Muscle layer of colon (tissue), 2 donors: ENCODE results near the gene CISD1.

Source experiments
- H3K27ac ChIP-seq: one replicate; pipeline ENCODE4 v1.7.0; 2013; ENCODE audit warnings: low read depth, mild to moderate bottlenecking, low read length, moderate library complexity
- H3K27me3 ChIP-seq, 2 donors: one replicate each; pipeline ENCODE4 v1.7.0; 2013; ENCODE audit warnings: low read length in 2 of 2, mild to moderate bottlenecking in 2 of 2; ENCODE audit not compliant: insufficient read depth in 2 of 2, control insufficient read depth in 1 of 2
- H3K36me3 ChIP-seq: one replicate; pipeline ENCODE4 v1.7.0; 2013; ENCODE audit warnings: mild to moderate bottlenecking, low read length; ENCODE audit not compliant: insufficient read depth
- H3K4me1 ChIP-seq: one replicate; pipeline ENCODE4 v1.7.0; 2013; ENCODE audit warnings: mild to moderate bottlenecking, low read length; ENCODE audit not compliant: insufficient read depth
- H3K4me3 ChIP-seq, 2 donors: one replicate each; pipeline ENCODE4 v1.7.0; 2013; ENCODE audit warnings: low read length in 2 of 2, low read depth in 1 of 2, mild to moderate bottlenecking in 1 of 2, moderate library complexity in 1 of 2
- H3K9ac ChIP-seq: one replicate; pipeline ENCODE4 v1.7.0; 2013; ENCODE audit warnings: low read length
- H3K9me3 ChIP-seq: one replicate; pipeline ENCODE4 v1.7.0; 2013; ENCODE audit warnings: mild to moderate bottlenecking, low read length
- donor health status: abdominal sarcoma.
- donor health status: Adenocarcinoma of cecum.

CISD1 gene

GRCh38 chr10:58319599-58319998 is 50.6 kb downstream of the CISD1 start:
- Histone ChIP-seq H3K9ac (no peak overlapping the region), H3K36me3 (no peaks in the 10 kb centered on the region), H3K27me3 (no peaks in the 10 kb centered on the region), H3K4me1 (no peaks in the 10 kb centered on the region), H3K9me3 (no peaks in the 10 kb centered on the region), H3K4me3 (no peak overlapping the region), H3K27ac (no peak overlapping the region)

GRCh38 chr10:58320351-58321049 is 51.5 kb downstream of the CISD1 start:
- no peak overlapping the region for H3K9ac ChIP-seq
- no peaks in the 10 kb centered on the region for H3K27me3 ChIP-seq
- no peak overlapping the region for H3K4me3 ChIP-seq
- H3K27ac ChIP-seq: no peak overlapping the region
- H3K36me3 ChIP-seq: no peaks in the 10 kb centered on the region
- H3K9me3 ChIP-seq: no peaks in the 10 kb centered on the region
- no peaks in the 10 kb centered on the region for H3K4me1 ChIP-seq

GRCh38 chr10:58322072-58322834 is 53.3 kb downstream of the CISD1 start:
- Histone ChIP-seq H3K36me3 (no peaks in the 10 kb centered on the region), H3K4me3 (no peak overlapping the region), H3K27ac (no peak overlapping the region), H3K9ac (no peak overlapping the region), H3K27me3 (no peaks in the 10 kb centered on the region), H3K9me3 (no peaks in the 10 kb centered on the region), H3K4me1 (no peaks in the 10 kb centered on the region)

- no peaks in the 10 kb centered on the region for H3K9me3 ChIP-seq
- H3K4me3 ChIP-seq: no peak overlapping the region
- no peaks in the 10 kb centered on the region for H3K4me1 ChIP-seq
- no peak overlapping the region for H3K9ac ChIP-seq
- H3K36me3 ChIP-seq: no peaks in the 10 kb centered on the region
- H3K27me3 ChIP-seq: no peaks in the 10 kb centered on the region
- no peak overlapping the region for H3K27ac ChIP-seq
These were observed 53.9 kb downstream of the CISD1 start for GRCh38 chr10:58322835-58323209.

GRCh38 chr10:58326967-58327381 is 58.0 kb downstream of the CISD1 start:
- no peaks in the 10 kb centered on the region for H3K27me3 ChIP-seq
- H3K4me1 ChIP-seq: no peaks in the 10 kb centered on the region
- H3K27ac ChIP-seq: no peak overlapping the region
- no peak overlapping the region for H3K9ac ChIP-seq
- H3K4me3 ChIP-seq: peak overlapping the region in 1 of 2 donors; percentile 14
- H3K36me3 ChIP-seq: no peaks in the 10 kb centered on the region
- no peaks in the 10 kb centered on the region for H3K9me3 ChIP-seq

GRCh38 chr10:58328233-58328632 is 59.3 kb downstream of the CISD1 start:
- no peak overlapping the region for H3K4me3 ChIP-seq
- H3K9me3 ChIP-seq: no peaks in the 10 kb centered on the region
- H3K36me3 ChIP-seq: no peaks in the 10 kb centered on the region
- no peak overlapping the region for H3K9ac ChIP-seq
- no peaks in the 10 kb centered on the region for H3K4me1 ChIP-seq
- no peak overlapping the region for H3K27ac ChIP-seq
- H3K27me3 ChIP-seq: no peaks in the 10 kb centered on the region

- Histone ChIP-seq H3K27ac (no peak overlapping the region), H3K4me1 (peaks cover 5% of the 10 kb centered on the region), H3K4me3 (no peak overlapping the region), H3K36me3 (no peaks in the 10 kb centered on the region), H3K27me3 (no peaks in the 10 kb centered on the region), H3K9me3 (no peaks in the 10 kb centered on the region), H3K9ac (no peak overlapping the region)
These were observed 61.5 kb downstream of the CISD1 start for GRCh38 chr10:58330431-58330830.

- H3K4me3 ChIP-seq: no peak overlapping the region
- H3K27ac ChIP-seq: no peak overlapping the region
- H3K27me3 ChIP-seq: no peaks in the 10 kb centered on the region
- H3K36me3 ChIP-seq: no peaks in the 10 kb centered on the region
- H3K9ac ChIP-seq: no peak overlapping the region
- peaks cover 14% of the 10 kb centered on the region for H3K4me1 ChIP-seq
- no peaks in the 10 kb centered on the region for H3K9me3 ChIP-seq
These were observed 62.7 kb downstream of the CISD1 start for GRCh38 chr10:58331646-58332045.

- H3K27me3 ChIP-seq: no peaks in the 10 kb centered on the region
- peak within 1 kb of the TSS; percentile 49 to 83 for H3K4me3 ChIP-seq
- peak within 1 kb of the TSS; percentile 59 for H3K9ac ChIP-seq
- no peaks in the 10 kb centered on the region for H3K36me3 ChIP-seq
- H3K9me3 ChIP-seq: no peaks in the 10 kb centered on the region
- H3K27ac ChIP-seq: peak within 1 kb of the TSS; percentile 81
- H3K4me1 ChIP-seq: peaks cover 15% of the 10 kb centered on the region
These were observed 65.9 kb downstream of the CISD1 start, which contains the start of gene UBE2D1 for GRCh38 chr10:58334817-58335305. Gene UBE2D1, plus strand, starts transcription at chr10:58335006. Its CDS starts 196 bp downstream, at chr10:58335202.

GRCh38 chr10:58335306-58336005 is 66.5 kb downstream of the CISD1 start:
- Histone ChIP-seq H3K36me3 (no peaks in the 10 kb centered on the region), H3K27ac (peak overlapping the region; percentile 81), H3K4me3 (peak overlapping the region; percentile 49 to 83), H3K9me3 (no peaks in the 10 kb centered on the region), H3K4me1 (peaks cover 15% of the 10 kb centered on the region), H3K27me3 (no peaks in the 10 kb centered on the region), H3K9ac (peak overlapping the region; percentile 59)

GRCh38 chr10:58336242-58336641 is 67.3 kb downstream of the CISD1 start:
- no peaks in the 10 kb centered on the region for H3K9me3 ChIP-seq
- H3K4me3 ChIP-seq: peak overlapping the region in 1 of 2 donors; percentile 83
- H3K4me1 ChIP-seq: peaks cover 18% of the 10 kb centered on the region
- H3K27me3 ChIP-seq: no peaks in the 10 kb centered on the region
- no peaks in the 10 kb centered on the region for H3K36me3 ChIP-seq
- H3K27ac ChIP-seq: no peak overlapping the region
- H3K9ac ChIP-seq: no peak overlapping the region
